Measurements from ENCODE around the gene GRHPR.

DNA sequence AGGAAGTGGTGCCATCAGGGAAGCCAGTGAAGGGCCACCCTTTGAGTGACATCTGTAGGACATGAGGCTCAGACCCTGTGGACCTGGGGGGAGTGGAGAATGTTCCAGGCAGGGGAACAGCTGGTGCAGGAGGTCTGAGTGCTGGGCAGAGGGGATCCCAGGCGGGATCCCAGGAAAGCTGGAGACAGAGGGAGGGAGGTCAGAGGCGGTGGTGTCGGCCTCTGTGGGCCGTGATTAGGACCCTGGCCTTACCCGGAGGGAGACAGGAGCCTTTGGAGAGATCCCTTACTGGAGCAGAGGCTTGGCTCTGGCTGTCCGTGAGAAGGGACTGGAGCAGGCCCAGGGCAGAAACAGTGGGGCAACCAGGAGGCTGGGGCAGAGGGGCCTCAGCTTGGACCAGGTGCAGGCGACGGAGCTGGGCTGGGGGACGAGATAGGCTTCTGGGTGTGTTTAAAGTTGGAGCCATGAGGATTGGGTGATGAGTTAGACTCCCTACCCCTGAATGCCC is 12.1 kb upstream of the GRHPR start:
- TF ChIP-seq, protein P1, sequence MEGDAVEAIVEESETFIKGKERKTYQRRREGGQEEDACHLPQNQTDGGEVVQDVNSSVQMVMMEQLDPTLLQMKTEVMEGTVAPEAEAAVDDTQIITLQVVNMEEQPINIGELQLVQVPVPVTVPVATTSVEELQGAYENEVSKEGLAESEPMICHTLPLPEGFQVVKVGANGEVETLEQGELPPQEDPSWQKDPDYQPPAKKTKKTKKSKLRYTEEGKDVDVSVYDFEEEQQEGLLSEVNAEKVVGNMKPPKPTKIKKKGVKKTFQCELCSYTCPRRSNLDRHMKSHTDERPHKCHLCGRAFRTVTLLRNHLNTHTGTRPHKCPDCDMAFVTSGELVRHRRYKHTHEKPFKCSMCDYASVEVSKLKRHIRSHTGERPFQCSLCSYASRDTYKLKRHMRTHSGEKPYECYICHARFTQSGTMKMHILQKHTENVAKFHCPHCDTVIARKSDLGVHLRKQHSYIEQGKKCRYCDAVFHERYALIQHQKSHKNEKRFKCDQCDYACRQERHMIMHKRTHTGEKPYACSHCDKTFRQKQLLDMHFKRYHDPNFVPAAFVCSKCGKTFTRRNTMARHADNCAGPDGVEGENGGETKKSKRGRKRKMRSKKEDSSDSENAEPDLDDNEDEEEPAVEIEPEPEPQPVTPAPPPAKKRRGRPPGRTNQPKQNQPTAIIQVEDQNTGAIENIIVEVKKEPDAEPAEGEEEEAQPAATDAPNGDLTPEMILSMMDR (IDR thresholded peaks at IDR 0.05; ENCODE audit: insufficient read depth, low read depth, low read length), result no peak
- no peak for TF ChIP-seq EZH2 (IDR thresholded peaks at IDR 0.05; ENCODE audit: insufficient read depth, low read length)

Data from astrocyte (in vitro differentiated cells and primary cell).